AG04449 (cell line): ENCODE results near the gene SHOX.
"Not testable (repeated sequence)": the region's sequence is repeated elsewhere in the genome, so short reads cannot be mapped to it uniquely, and the experiment has no call there.

ENCODE experiments used
- CTCF ChIA-PET: fragments of 350-600 bp; formaldehyde crosslinking; extraction: SDS; loops from one replicate; lab custom pipeline; 2021; ENCODE audit warnings: antibody characterized with exemption; lab: Yijun Ruan, JAX
- POLR2A ChIA-PET: fragments of 400-600, 350-600 bp; formaldehyde crosslinking; extraction: SDS; loops from one replicate; lab custom pipeline; 2020; ENCODE audit warnings: antibody characterized with exemption, inconsistent platforms; lab: Yijun Ruan, JAX
- DNase-seq: peaks from one replicate; pipeline ENCODE4 v3.0.0-alpha.2; 2010; ENCODE audit warnings: low read depth, low spot score
- H3K4me3 ChIP-seq: 2 replicates; pipeline ENCODE4 v1.5.1; 2011; ENCODE audit warnings: low read depth, mild to moderate bottlenecking, control low read depth, low read length
- CTCF ChIP-seq: IDR thresholded peaks from one replicate; pipeline ENCODE4 v1.5.1; 2011; ENCODE audit warnings: mild to moderate bottlenecking, moderate library complexity, low read length, control low read depth, inconsistent platforms; ENCODE audit not compliant: insufficient read depth; ENCODE audit errors: missing control alignments

SHOX gene

GRCh38 chrX:644304-645281, 14.0 kb downstream of the SHOX start:
- CTCF ChIA-PET, result no interaction called here
- no peak for TF ChIP-seq CTCF
- DNase-seq, result no peak
- H3K4me3 ChIP-seq, result no peak overlapping the region
- POLR2A ChIA-PET, result no interaction called here

- CTCF ChIA-PET, result no interaction called here
- no peak for TF ChIP-seq CTCF
- no peak for DNase-seq
- H3K4me3 ChIP-seq, result no peak overlapping the region
- POLR2A ChIA-PET, result no interaction called here
Measured at GRCh38 chrX:646228-646495, 15.6 kb downstream of the SHOX start.

- ChIA-PET POLR2A (no interaction called here), CTCF (no interaction called here)
- H3K4me3 ChIP-seq, result no peak overlapping the region
- DNase-seq, result no peak
- TF ChIP-seq CTCF, result no peak
Measured at GRCh38 chrX:646796-647195, 16.2 kb downstream of the SHOX start.

GRCh38 chrX:649166-649565, 18.6 kb downstream of the SHOX start:
- TF ChIP-seq CTCF, result no peak
- DNase-seq, result no peak
- H3K4me3 ChIP-seq, result no peak overlapping the region
- CTCF ChIA-PET, result no interaction called here
- POLR2A ChIA-PET, result no interaction called here

GRCh38 chrX:650324-650723, 19.7 kb downstream of the SHOX start:
- ChIA-PET CTCF (no interaction called here), POLR2A (no interaction called here)
- H3K4me3 ChIP-seq, result no peak overlapping the region
- TF ChIP-seq CTCF, result no peak
- DNase-seq, result no peak

GRCh38 chrX:650811-651210, 20.2 kb downstream of the SHOX start:
- DNase-seq, result no peak
- POLR2A ChIA-PET, result no interaction called here
- no peak for TF ChIP-seq CTCF
- no peak overlapping the region for H3K4me3 ChIP-seq
- CTCF ChIA-PET, result no interaction called here

- H3K4me3 ChIP-seq, DNase-seq, CTCF ChIA-PET, POLR2A ChIA-PET: not testable (repeated sequence)
Measured at GRCh38 chrX:651922-652321, 21.3 kb downstream of the SHOX start.
